SK-N-SH treated with all-trans-retinoic acid at 6 μM for 48 hours (cell line): ENCODE data around the gene NFYC.

Experiments used
- ATAC-seq: fragments of 200-7000 bp; cut with Tn5 transposase; 3 replicates; pipeline ENCODE4 v1.9.1; 2020; ENCODE audit warnings: mild to moderate bottlenecking, moderate library complexity
- ARNTL ChIP-seq: fragments of 450-650 bp; formaldehyde crosslinking; IDR thresholded peaks from 2 replicates; pipeline ENCODE4 v1.5.0; 2020; ENCODE audit warnings: low read depth, mild to moderate bottlenecking, moderate library complexity, borderline replicate concordance
- BACH2 ChIP-seq: fragments of 250-450 bp; sonication (Bioruptor Pico); IDR thresholded peaks from 2 replicates; pipeline ENCODE4 v1.9.0; 2021; ENCODE audit warnings: mild to moderate bottlenecking, borderline replicate concordance
- CSDC2 ChIP-seq: fragments of 250-450 bp; sonication (Bioruptor Pico); IDR thresholded peaks from 2 replicates; pipeline ENCODE4 v1.5.0; 2020; ENCODE audit warnings: mild to moderate bottlenecking, moderate library complexity
- ESRRG ChIP-seq: fragments of 250-450 bp; sonication (Bioruptor Pico); IDR thresholded peaks from 2 replicates; pipeline ENCODE4 v1.6.1; 2021; ENCODE audit warnings: mild to moderate bottlenecking
- GLIS3 ChIP-seq: fragments of 250-450 bp; sonication (Bioruptor Pico); IDR thresholded peaks from 2 replicates; pipeline ENCODE4 v1.5.0; 2020; ENCODE audit warnings: mild to moderate bottlenecking, moderate library complexity
- ISL1 ChIP-seq: fragments of 250-450 bp; sonication (Bioruptor Pico); IDR thresholded peaks from 2 replicates; pipeline ENCODE4 v2.1.2; 2022; ENCODE audit warnings: mild to moderate bottlenecking, moderate library complexity
- OSR1 ChIP-seq: fragments of 250-450 bp; sonication (Bioruptor Pico); IDR thresholded peaks from 2 replicates; pipeline ENCODE4 v1.8.0; 2022; ENCODE audit warnings: moderate library complexity, mild to moderate bottlenecking, inconsistent platforms
- PATZ1 ChIP-seq: fragments of 250-450 bp; sonication (Bioruptor Pico); IDR thresholded peaks from 2 replicates; pipeline ENCODE4 v1.8.0; 2020; ENCODE audit warnings: mild to moderate bottlenecking, moderate library complexity, borderline replicate concordance
- POU6F1 ChIP-seq: fragments of 250-450 bp; sonication (Bioruptor Pico); IDR thresholded peaks from 2 replicates; pipeline ENCODE4 v1.8.0; 2021; ENCODE audit warnings: low read depth, mild to moderate bottlenecking, moderate library complexity, borderline replicate concordance
- PPARA ChIP-seq: fragments of 250-450 bp; sonication (Bioruptor Pico); IDR thresholded peaks from 2 replicates; pipeline ENCODE4 v1.5.0; 2020; ENCODE audit warnings: mild to moderate bottlenecking, borderline replicate concordance
- RARB ChIP-seq: fragments of 250-450 bp; sonication (Bioruptor Pico); IDR thresholded peaks from 2 replicates; pipeline ENCODE4 v1.8.0; 2021; ENCODE audit warnings: mild to moderate bottlenecking, moderate library complexity
- SNAI2 ChIP-seq: fragments of 250-450 bp; sonication (Bioruptor Pico); IDR thresholded peaks from 2 replicates; pipeline ENCODE4 v1.5.0; 2020; ENCODE audit warnings: mild to moderate bottlenecking, moderate library complexity
- TCF4 ChIP-seq: fragments of 250-450 bp; sonication (Bioruptor Pico); IDR thresholded peaks from 2 replicates; pipeline ENCODE4 v1.8.0; 2021; ENCODE audit warnings: mild to moderate bottlenecking, moderate library complexity, borderline replicate concordance
- TOX ChIP-seq: fragments of 250-450 bp; sonication (Bioruptor Pico); IDR thresholded peaks from 2 replicates; pipeline ENCODE4 v1.8.0; 2021; ENCODE audit warnings: mild to moderate bottlenecking, moderate library complexity, borderline replicate concordance
- TSHZ2 ChIP-seq: fragments of 250-450 bp; sonication (Bioruptor Pico); IDR thresholded peaks from 2 replicates; pipeline ENCODE4 v1.5.0; 2020; ENCODE audit warnings: mild to moderate bottlenecking, moderate library complexity
- ZC3H10 ChIP-seq: fragments of 250-450 bp; sonication (Bioruptor Pico); IDR thresholded peaks from 2 replicates; pipeline ENCODE4 v1.5.1; 2021; ENCODE audit warnings: mild to moderate bottlenecking, moderate library complexity
- ZFP3 ChIP-seq: fragments of 250-450 bp; sonication (Bioruptor Pico); IDR thresholded peaks from 2 replicates; pipeline ENCODE4 v1.5.0; 2020; ENCODE audit warnings: mild to moderate bottlenecking, moderate library complexity
- ZFP30 ChIP-seq: fragments of 450-650 bp; formaldehyde crosslinking; IDR thresholded peaks from 2 replicates; pipeline ENCODE4 v1.5.0; 2022; ENCODE audit warnings: mild to moderate bottlenecking, moderate library complexity
- ZNF565 ChIP-seq: fragments of 450-650 bp; formaldehyde crosslinking; conservative IDR thresholded peaks from 2 replicates; pipeline ENCODE4 v1.5.0; 2020; ENCODE audit warnings: low read depth, mild to moderate bottlenecking, moderate library complexity
- ZNF70 ChIP-seq: fragments of 450-650 bp; formaldehyde crosslinking; IDR thresholded peaks from 2 replicates; pipeline ENCODE4 v1.5.0; 2020; ENCODE audit warnings: mild to moderate bottlenecking, moderate library complexity
- ZNF8 ChIP-seq: fragments of 450-650 bp; formaldehyde crosslinking; IDR thresholded peaks from 2 replicates; pipeline ENCODE4 v1.5.0; 2020; ENCODE audit warnings: mild to moderate bottlenecking, moderate library complexity
- TF ChIP-seq, protein P1 (sequence below): fragments of 250-450 bp; sonication (Bioruptor Pico); IDR thresholded peaks from 2 replicates; pipeline ENCODE4 v1.5.1; 2020; ENCODE audit warnings: low read depth, mild to moderate bottlenecking, moderate library complexity
- TF ChIP-seq, protein P2 (sequence below): fragments of 250-450 bp; sonication (Bioruptor Pico); IDR thresholded peaks from 2 replicates; pipeline ENCODE4 v1.5.1; 2021; ENCODE audit warnings: mild to moderate bottlenecking, moderate library complexity

NFYC gene

GRCh38 chr1:40808002-40808401, 116.5 kb downstream of the NFYC start (continued):
- TF ChIP-seq POU6F1 (CRISPR knock-in tag) (no peak), ZFP30 (CRISPR knock-in tag) (no peak), PPARA (CRISPR knock-in tag) (no peak)
- TF ChIP-seq, all 23 proteins: peak for 0

DNA sequence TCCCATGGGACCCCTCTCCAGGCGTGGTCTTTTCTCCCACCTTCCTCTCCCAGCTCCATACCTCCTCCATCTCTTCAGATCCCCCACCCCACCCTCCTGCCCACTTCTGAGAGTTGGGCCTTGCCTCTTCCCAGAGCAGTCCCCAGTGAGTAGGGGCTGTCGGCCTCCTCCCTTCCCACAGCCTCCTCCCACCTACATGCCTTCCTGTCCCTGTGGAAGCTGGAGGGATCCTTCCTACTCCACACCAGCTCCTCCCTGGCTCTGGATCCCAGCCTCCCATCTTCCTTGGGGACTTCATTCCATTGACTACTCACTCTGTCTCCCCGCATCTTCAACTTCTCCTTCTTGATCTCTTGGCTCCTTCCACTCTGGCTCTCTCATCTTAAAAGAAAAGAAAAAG, 116.9 kb downstream of the NFYC start:
- no peak for TF ChIP-seq ZC3H10 (CRISPR knock-in tag)
- TF ChIP-seq, all 23 proteins: peak for 0
- ATAC-seq = no peak

DNA sequence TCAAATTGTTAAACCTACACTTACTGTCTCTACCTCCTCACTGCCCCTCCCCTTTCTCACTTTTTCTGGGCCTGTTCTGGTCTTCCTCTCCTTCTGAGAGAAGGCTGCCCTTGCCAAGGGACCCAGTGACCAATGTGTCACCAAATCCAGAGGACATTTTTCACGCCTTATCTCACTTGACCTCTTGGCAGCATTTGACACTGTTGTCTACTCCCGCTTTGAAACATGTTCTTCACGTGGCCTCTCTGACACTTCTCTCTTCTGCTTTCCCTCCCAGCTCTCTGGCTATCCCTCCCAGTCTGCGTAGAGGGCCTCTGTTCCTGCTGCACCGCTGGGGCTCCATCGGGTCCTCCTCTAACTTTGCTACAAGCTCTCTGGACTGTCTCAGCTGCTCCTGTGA, 117.4 kb downstream of the NFYC start:
- ATAC-seq = no peak
- TF ChIP-seq TCF4 (CRISPR knock-in tag) (no peak), SNAI2 (CRISPR knock-in tag) (no peak), RARB (CRISPR knock-in tag) (no peak), ARNTL (CRISPR knock-in tag) (no peak), ZNF8 (CRISPR knock-in tag) (no peak), TOX (no peak), ESRRG (CRISPR knock-in tag) (no peak), ZC3H10 (CRISPR knock-in tag) (no peak), GLIS3 (CRISPR knock-in tag) (no peak), ZFP30 (CRISPR knock-in tag) (no peak), TSHZ2 (CRISPR knock-in tag) (no peak), PATZ1 (CRISPR knock-in tag) (no peak), ISL1 (CRISPR knock-in tag) (no peak), ZFP3 (CRISPR knock-in tag) (no peak), BACH2 (CRISPR knock-in tag) (no peak), ZNF565 (CRISPR knock-in tag) (no peak), OSR1 (CRISPR knock-in tag) (no peak), ZNF70 (no peak)
- TF ChIP-seq, protein P1, sequence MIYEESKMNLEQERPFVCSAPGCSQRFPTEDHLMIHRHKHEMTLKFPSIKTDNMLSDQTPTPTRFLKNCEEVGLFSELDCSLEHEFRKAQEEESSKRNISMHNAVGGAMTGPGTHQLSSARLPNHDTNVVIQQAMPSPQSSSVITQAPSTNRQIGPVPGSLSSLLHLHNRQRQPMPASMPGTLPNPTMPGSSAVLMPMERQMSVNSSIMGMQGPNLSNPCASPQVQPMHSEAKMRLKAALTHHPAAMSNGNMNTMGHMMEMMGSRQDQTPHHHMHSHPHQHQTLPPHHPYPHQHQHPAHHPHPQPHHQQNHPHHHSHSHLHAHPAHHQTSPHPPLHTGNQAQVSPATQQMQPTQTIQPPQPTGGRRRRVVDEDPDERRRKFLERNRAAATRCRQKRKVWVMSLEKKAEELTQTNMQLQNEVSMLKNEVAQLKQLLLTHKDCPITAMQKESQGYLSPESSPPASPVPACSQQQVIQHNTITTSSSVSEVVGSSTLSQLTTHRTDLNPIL (CRISPR knock-in tag) = no peak
- TF ChIP-seq, protein P2, sequence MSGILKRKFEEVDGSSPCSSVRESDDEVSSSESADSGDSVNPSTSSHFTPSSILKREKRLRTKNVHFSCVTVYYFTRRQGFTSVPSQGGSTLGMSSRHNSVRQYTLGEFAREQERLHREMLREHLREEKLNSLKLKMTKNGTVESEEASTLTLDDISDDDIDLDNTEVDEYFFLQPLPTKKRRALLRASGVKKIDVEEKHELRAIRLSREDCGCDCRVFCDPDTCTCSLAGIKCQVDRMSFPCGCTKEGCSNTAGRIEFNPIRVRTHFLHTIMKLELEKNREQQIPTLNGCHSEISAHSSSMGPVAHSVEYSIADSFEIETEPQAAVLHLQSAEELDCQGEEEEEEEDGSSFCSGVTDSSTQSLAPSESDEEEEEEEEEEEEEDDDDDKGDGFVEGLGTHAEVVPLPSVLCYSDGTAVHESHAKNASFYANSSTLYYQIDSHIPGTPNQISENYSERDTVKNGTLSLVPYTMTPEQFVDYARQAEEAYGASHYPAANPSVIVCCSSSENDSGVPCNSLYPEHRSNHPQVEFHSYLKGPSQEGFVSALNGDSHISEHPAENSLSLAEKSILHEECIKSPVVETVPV (CRISPR knock-in tag) = no peak

DNA sequence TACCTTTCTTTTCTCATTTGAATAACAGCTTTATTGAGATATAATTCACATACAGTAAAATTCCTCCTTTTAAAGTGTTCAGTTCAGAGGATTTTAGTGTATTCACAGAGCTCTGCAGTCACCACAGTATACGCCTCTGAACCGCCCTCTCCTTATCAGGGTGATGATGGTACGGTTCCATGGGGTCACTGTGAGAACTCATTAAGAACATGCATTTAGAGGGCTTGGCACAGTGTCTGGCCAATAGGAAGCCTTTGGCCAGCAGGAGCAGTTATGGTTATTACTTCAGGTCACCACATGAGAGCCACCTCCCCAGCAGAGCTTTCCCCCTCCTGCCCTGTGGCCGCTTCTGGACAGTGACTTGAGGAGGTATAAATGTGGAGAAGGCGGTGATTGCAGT, 119.4 kb downstream of the NFYC start:
- TF ChIP-seq ESRRG (CRISPR knock-in tag) (no peak), SNAI2 (CRISPR knock-in tag) (no peak), ZNF70 (no peak), PATZ1 (CRISPR knock-in tag) (no peak), ISL1 (CRISPR knock-in tag) (no peak), OSR1 (CRISPR knock-in tag) (no peak), ZNF8 (CRISPR knock-in tag) (no peak), CSDC2 (no peak), TOX (no peak), ZC3H10 (CRISPR knock-in tag) (no peak), GLIS3 (CRISPR knock-in tag) (no peak), ZFP30 (CRISPR knock-in tag) (no peak), ARNTL (CRISPR knock-in tag) (no peak), ZFP3 (CRISPR knock-in tag) (no peak), PPARA (CRISPR knock-in tag) (no peak), ZNF565 (CRISPR knock-in tag) (no peak)
- no peak for ATAC-seq
